HG02642 (cell line): ENCODE results near the gene BET1L.
"Not testable (repeated sequence)": the region's sequence is repeated elsewhere in the genome, so short reads cannot be mapped to it uniquely, and the experiment has no call there.

Experiments
- ATAC-seq: cut with Tn5 transposase; IDR thresholded peaks from one replicate; pipeline ENCODE4 v1.9.1; 2021; ENCODE audit warnings: mild to moderate bottlenecking; ENCODE audit not compliant: unreplicated experiment, poor library complexity

The BET1L gene

DNA sequence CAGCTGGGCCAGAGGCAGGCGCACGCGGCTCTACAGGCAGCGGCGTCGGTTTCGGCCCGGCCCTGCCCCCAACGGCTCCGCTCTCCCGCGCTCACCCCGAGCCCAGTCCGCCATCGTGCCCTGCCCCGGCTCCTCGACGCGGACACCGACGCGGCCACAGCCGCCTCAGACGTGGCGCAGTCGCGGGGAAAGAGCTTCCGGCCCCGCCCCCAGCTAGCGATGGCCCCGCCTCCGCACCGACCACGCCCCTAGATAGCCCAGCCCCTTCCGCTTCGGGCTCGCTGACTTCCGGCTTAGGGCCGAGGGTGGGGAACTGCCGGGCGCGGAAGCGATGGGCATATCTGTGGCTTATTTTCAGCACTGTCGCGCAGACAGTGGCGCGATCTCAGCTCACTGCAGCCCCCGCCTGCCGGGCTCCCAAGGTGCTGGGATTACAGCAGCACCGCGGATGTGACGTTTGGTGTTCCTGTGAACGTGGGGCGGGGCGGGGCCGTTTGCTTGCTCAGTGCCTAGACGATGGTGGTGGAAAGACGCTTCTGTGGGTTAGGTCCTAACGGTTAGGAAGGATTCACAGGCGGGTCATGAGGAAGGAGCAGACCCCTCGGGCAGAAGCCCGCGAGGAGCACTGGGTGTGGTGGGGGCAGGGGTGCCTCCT, at the start of gene BET1L, which contains the start of gene RIC8A:
Gene BET1L, minus strand, starts transcription at position 192 of the 655 bp plus-strand sequence. Its CDS starts 78 bp downstream, at position 114.
Gene RIC8A, plus strand, starts transcription at position 501 of the 655 bp plus-strand sequence. CDS start 1,147 bp downstream, outside the sequence.
- peak; percentile 78 for ATAC-seq

DNA sequence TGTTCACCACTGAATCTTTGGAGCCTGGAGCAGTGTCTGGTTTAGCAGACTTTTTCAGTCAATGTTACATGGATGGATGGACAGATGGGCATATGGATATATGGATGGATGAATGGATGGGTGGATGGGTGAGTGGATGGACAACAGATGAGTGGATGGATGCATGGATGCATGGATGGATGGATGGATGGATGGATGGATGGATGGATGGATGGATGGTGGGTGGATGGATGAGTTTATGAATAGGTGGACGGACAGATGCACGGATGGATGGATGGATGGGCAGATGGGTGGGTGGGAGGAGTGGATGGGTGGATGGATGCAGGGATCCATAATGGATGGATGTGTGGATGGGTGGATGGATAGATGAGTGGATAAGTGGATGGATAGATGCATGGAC, 48.6 kb upstream of the BET1L start:
- no peak for ATAC-seq

DNA sequence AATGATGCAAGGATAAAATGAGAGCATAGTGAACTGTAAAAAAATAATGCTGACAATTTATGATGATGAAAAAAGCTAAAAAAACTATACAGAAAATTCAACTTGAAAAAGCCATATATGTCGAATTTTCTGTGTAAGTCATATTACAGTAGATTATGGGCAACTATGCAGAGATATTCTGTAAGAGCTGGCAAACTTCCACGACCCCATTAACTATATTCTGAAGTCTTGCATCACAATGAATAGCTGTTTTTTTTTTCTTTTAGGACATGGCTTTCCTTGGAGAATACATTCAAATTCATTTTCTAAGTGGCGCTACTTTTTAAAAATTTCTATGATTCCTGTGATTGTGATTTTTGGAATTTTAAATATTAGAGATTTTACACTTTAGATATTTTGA, 48.0 kb upstream of the BET1L start:
- no peak for ATAC-seq

DNA sequence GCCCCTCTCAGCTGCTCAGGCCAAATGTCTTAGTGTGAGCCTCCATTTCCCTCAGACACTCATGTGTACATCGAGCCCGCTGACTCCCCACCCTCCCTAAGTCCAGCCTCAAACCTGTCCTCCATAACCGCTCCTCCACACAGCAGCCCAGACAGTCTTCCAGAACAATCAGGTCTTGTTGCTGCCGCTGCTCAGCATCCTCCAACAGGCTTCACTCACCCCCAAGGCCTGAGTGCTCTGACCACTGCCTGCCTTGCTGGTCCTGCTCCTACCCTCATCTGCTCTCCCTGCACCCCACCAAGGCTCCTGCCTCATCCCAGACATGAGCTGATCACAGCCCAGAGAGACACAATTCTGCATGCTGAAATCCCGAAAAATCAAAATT, 46.7 kb upstream of the BET1L start:
- no peak for ATAC-seq

DNA sequence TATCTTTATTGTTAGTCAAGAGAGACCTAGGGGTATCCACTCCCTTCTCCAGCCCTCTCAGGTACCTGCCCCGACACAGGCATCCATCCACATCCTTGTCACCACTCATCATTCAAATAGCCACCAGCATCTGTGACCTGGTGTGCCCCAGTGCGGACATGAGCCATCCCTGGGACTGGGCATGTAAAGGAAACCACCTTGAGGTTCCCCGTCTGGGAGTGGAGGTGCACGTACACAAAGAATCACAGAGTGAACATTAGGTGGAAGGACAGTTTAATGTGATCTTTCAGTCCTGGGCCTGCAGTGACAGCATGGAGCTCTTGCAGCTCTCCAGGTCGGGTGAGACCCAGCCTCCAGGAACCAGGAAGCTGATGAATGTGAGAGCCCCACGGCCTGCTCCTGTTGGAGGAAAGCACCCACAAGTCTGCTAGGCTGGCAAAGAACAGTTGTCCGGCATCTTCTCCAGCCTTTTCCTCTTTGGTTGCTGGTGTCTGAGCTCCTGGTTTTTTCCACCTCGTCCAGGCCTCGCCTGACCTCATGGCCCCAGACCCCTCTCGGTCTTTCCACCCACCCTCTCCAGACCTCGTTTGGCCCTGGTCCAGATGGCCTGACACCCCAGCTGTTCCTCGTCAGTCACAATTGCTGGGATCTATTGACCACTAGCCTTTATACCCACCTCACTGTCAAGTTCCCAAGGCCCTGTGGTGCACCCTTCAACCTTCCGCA, 46.1 kb upstream of the BET1L start:
- no peak for ATAC-seq

GRCh38 chr11:252666-253065, 45.5 kb upstream of the BET1L start:
- ATAC-seq, result no peak

GRCh38 chr11:251550-251949, 44.4 kb upstream of the BET1L start:
- ATAC-seq, result no peak

DNA sequence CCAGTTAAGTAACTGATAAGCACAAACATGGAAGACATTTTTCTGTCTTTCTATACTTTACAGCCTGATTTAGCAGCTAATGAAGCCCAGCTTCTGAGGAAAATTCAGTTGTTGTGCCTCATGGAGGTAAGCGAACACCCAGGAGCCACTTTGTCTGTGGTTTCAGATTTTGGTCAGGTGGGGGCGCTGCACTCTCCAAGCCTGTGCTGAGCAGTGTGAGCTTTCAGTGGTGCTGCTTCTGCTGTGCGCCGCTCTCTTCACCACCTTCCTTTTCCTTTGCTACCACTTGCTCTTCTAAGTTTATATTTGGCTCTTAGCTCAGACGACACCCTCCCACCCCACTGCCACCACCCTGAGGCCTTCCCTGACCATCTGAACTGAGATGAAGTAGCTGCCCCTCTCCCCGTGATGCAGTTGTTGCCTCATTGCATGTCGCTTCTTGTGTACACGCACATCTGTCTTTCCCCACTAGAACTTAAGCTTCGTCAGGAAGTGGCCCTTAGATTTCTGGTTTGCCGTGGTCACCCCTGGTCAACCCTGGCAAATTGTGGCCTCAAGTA, 43.6 kb upstream of the BET1L start:
- no peak for ATAC-seq

GRCh38 chr11:250274-250673, 43.1 kb upstream of the BET1L start:
- no peak for ATAC-seq

DNA sequence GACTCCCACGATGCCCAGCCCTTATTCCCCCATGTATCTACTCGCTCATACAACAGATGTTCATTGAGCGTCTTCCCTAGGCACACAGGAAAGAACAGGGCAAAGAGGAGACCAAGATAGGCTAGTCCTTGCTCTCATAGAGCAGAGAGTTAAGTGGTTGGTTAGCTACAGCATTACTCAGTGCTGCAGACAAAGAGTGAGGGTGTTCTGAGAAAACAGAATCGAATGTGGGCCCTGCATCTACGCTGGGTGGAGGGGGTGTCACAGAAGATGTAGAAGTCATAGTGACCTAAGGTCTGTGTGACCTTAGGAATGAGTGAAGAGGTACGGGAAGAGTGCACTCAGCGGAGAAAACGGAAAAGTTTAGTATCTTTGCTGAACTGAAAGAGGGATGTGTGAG, 41.9 kb upstream of the BET1L start:
- no peak for ATAC-seq

DNA sequence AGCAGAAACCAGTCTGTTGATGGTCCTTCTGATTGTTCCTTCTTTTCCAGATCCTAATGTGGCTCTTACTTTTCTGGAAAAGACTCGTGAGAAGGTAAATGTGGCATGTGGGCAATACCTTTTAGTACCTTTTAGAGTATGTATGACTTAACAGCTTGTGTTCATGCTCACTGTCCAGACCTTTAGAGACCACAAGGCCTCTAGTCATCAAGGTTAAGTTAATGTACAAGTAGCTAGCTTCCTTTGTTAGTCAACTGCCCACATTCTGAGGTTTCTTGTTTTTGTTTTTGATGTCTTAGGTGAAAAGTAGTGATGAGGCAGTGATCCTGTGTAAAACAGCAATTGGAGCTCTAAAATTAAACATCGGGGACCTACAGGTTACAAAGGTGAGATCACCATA, 37.2 kb upstream of the BET1L start:
- no peak for ATAC-seq

DNA sequence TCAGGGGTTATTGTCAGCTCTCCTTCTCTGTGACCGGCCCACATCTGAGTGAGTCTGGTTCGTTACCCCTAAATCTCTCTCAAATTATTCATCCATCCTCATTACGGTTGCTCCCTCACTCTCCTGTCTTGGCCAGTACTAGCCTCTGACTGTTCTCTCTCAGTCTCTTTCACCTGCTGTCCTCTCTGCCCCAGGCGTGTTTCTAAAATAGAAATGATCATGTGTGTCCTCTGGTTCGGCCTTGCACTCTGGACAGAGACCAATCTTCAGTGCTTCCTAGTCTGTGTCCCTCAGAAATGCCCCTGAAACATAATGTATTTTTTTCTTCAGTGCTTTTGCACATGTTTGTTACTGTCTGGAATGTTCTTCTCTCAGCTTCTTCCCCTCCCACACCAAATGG, 34.4 kb upstream of the BET1L start:
- no peak for ATAC-seq

DNA sequence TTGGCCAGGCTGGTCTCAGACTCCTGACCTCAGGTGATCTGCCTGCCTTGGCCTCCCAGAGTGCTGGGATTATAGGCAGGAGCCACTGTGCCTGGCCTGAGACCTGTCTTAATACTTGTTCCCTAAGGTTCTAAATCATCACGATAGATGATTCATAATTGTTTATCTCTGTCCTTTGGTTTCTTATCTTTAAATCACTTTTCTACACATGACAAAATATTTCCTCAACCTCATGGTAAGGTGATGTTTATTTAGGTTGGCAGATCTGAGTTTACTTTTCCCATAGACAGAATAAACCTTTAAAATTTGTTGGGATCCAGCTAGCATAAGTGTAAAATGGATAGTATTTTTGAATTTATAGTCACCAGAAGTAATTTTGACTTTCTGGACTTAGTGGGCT, 33.1 kb upstream of the BET1L start:
- ATAC-seq, result no peak

GRCh38 chr11:238346-238745, 31.1 kb upstream of the BET1L start:
- ATAC-seq, result not testable (repeated sequence)

DNA sequence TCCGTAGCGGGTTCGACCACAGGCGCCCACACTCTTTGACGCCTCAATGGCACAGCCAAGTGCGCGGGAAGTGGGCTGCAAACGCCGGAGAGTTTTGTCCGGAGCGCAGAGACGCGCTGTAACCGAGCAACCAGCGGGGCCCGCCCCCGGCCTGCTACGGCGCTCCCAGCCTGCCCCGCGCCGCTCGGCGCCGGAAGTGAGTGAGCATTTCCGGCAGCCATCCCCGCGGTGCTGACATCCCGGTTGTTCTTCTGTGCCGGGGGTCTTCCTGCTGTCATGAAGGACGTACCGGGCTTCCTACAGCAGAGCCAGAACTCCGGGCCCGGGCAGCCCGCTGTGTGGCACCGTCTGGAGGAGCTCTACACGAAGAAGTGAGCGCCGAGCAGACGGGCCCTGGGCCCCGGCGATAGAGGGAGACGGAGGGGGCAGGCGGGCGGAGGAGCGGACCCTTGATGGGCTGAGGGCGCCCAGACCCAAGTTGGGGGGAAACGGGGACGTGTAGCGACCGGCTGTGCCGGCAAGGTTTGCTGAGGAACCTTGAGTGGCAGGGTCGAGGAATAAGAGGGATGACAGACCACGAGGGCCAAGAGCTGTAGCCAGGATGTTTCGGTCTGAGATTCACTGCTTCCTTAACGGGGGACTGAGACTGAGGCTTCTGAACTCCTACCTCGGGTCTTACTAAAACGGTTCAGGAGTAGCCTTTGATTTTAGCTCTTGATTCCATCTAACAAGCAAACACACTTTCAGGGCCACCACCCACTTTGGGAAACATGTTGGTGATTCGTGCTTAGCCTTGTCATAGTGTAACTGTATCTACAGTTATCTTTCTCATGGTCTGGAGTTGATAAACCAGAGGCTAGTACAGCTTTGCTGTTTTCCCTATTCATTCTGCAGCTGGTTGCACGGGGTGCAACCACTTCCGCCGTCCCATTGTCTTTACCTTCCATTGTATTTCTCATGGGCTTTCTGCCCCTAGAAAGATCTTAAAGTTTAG, 29.9 kb upstream of the BET1L start, which contains the start of gene PSMD13:
Gene PSMD13, plus strand, starts transcription at position 203 of the 994 bp plus-strand sequence. Its CDS starts 74 bp downstream, at position 277.
- peak; percentile 90 for ATAC-seq

- ATAC-seq, result peak; percentile 75
Observed at GRCh38 chr11:235997-236773, 29.0 kb upstream of the BET1L start, which contains the start of gene SIRT3. TSS of gene SIRT3 (minus strand) at chr11:236342. CDS start at chr11:236328, 14 bp downstream.

DNA sequence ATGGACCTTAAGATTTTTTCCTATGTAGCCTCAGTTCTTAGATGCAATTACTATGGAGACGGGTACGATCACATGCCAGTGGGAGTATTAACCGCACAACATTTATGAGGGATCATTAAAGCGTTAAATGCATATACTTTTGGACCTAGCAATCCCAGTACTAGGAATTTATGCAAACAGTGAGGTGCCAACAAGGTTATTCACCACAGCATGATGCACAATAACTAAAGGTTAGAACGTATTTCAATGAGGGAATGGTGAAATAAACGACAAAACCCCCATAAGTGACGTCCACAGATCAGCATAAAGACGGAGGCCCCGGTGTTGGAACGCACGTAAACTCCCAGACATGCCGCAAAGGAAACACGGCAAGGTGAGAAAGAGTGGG, 28.4 kb upstream of the BET1L start:
- peak; percentile 3 for ATAC-seq

DNA sequence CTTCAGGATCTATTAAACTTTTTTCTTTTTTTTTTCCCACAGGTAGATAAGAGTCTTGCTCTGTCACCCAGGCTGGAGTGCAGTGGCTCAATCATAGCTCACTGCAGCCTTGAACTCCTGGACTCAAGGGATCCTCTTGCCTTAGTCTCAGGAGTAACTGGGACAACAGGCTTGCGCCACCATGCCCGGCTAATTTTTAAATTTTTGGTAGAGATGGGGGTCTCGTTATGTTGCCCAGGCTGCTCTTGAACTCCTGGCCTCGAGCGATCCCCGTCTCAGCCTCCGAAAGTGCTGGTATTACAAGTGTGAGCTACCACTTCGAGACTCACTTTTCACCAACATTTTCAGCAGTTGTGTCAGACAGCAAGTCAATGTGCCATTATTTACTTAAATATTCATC, 28.0 kb upstream of the BET1L start:
- ATAC-seq, result no peak

GRCh38 chr11:232783-233565, 25.8 kb upstream of the BET1L start:
- ATAC-seq, result no peak
